Astrocyte of the cerebellum (primary cell): ENCODE results near the gene JPH2.
A peak's percentile ranks its signal among the peaks of the same experiment; 100 is the strongest.
"Not testable (repeated sequence)": the region's sequence is repeated elsewhere in the genome, so short reads cannot be mapped to it uniquely, and the experiment has no call there.

ENCODE experiments used
- DNase-seq: peaks from one replicate; pipeline ENCODE4 v3.0.0-alpha.2; 2011; ENCODE audit warnings: low read depth
- H3K4me3 ChIP-seq: 2 replicates; pipeline ENCODE4 v1.5.1; 2011; ENCODE audit warnings: mild to moderate bottlenecking, low read depth, low read length, moderate library complexity
- CTCF ChIP-seq: IDR thresholded peaks from 2 replicates; pipeline ENCODE4 v1.5.1; 2012; ENCODE audit warnings: low read length, low read depth, moderate library complexity, mild to moderate bottlenecking; ENCODE audit errors: missing control alignments
- in situ Hi-C: cut with HindIII; loops from 2 replicates; pipeline ENCODE4 v1.10.0; 2017; ENCODE audit warnings: low sequenced_read_pairs

JPH2 gene

GRCh38 chr20:44190197-44190852 lies 3.3 kb upstream of the JPH2 start:
- in situ Hi-C loops: not testable (repeated sequence)
- DNase-seq: peak; percentile 84

GRCh38 chr20:44188752-44189151 lies 1.8 kb upstream of the JPH2 start:
- no peak for DNase-seq
- no peak for TF ChIP-seq CTCF
- in situ Hi-C loops: no loop called here

More at GRCh38 chr20:44190197-44190852, 3.3 kb upstream of the JPH2 start:
- not testable (repeated sequence) for H3K4me3 ChIP-seq
- TF ChIP-seq CTCF: peak; percentile 76

GRCh38 chr20:44187772-44188709 lies 1.1 kb upstream of the JPH2 start:
- no peak overlapping the region for H3K4me3 ChIP-seq
- in situ Hi-C loops: no loop called here
- no peak for DNase-seq
- TF ChIP-seq CTCF: no peak

More at GRCh38 chr20:44188752-44189151, 1.8 kb upstream of the JPH2 start:
- no peak overlapping the region for H3K4me3 ChIP-seq

- H3K4me3 ChIP-seq: peak overlapping the region; percentile 42
- in situ Hi-C loops: no loop called here
- no peak for DNase-seq
- TF ChIP-seq CTCF: no peak
Measured at GRCh38 chr20:44186674-44187053, 324 bp downstream of the JPH2 start.

GRCh38 chr20:44186201-44186600 lies 787 bp downstream of the JPH2 start:
- in situ Hi-C loops: no loop called here
- H3K4me3 ChIP-seq: peak overlapping the region; percentile 42
- no peak for TF ChIP-seq CTCF
- DNase-seq: no peak

- H3K4me3 ChIP-seq: no peak overlapping the region
- in situ Hi-C loops: no loop called here
- no peak for TF ChIP-seq CTCF
- no peak for DNase-seq
Measured at GRCh38 chr20:44185574-44185973, 1.4 kb downstream of the JPH2 start.
